ENCODE data around the gene NASP.

Gene NASP

GRCh38 chr1:45658171-45658570, 74.3 kb downstream of the NASP start:
- peaks cover 6 to 16% of the 10 kb centered on the region in 2 donors for H3K4me1 ChIP-seq (ENCODE audit: control insufficient read depth in 2 of 2, insufficient read depth in 2 of 2, low read length in 2 of 2)
- no peak overlapping the region for H3K9ac ChIP-seq (ENCODE audit: low read depth in 1 of 2, low read length in 2 of 2)
- H3K36me3 ChIP-seq (ENCODE audit: control insufficient read depth in 2 of 2, insufficient read depth in 2 of 2, low read length in 2 of 2), result peaks cover 60 to 62% of the 10 kb centered on the region in 2 donors
- no peaks in the 10 kb centered on the region for H3K9me3 ChIP-seq (ENCODE audit: control insufficient read depth in 2 of 2, low read length in 2 of 2)
- H3K27me3 ChIP-seq (ENCODE audit: control insufficient read depth in 2 of 2, insufficient read depth in 2 of 2, low read length in 2 of 2), result no peaks in the 10 kb centered on the region
- no peak overlapping the region for H3K27ac ChIP-seq (ENCODE audit: low read depth in 2 of 2, low read length in 2 of 2)
- no peak overlapping the region for H3K4me3 ChIP-seq (ENCODE audit: low read length in 2 of 2)

- Histone ChIP-seq H3K27me3 (ENCODE audit: control insufficient read depth in 2 of 2, insufficient read depth in 2 of 2, low read length in 2 of 2) (no peaks in the 10 kb centered on the region), H3K36me3 (ENCODE audit: control insufficient read depth in 2 of 2, insufficient read depth in 2 of 2, low read length in 2 of 2) (peaks cover 53 to 55% of the 10 kb centered on the region in 2 donors), H3K9ac (ENCODE audit: low read depth in 1 of 2, low read length in 2 of 2) (no peak overlapping the region), H3K4me3 (ENCODE audit: low read length in 2 of 2) (no peak overlapping the region), H3K4me1 (ENCODE audit: control insufficient read depth in 2 of 2, insufficient read depth in 2 of 2, low read length in 2 of 2) (peaks cover 6 to 16% of the 10 kb centered on the region in 2 donors), H3K27ac (ENCODE audit: low read depth in 2 of 2, low read length in 2 of 2) (no peak overlapping the region), H3K9me3 (ENCODE audit: control insufficient read depth in 2 of 2, low read length in 2 of 2) (no peaks in the 10 kb centered on the region)
Measured at GRCh38 chr1:45659222-45659621, 75.4 kb downstream of the NASP start.

GRCh38 chr1:45660336-45660735, 76.5 kb downstream of the NASP start:
- Histone ChIP-seq H3K27ac (ENCODE audit: low read depth in 2 of 2, low read length in 2 of 2) (no peak overlapping the region), H3K9ac (ENCODE audit: low read depth in 1 of 2, low read length in 2 of 2) (no peak overlapping the region), H3K4me3 (ENCODE audit: low read length in 2 of 2) (no peak overlapping the region), H3K4me1 (ENCODE audit: control insufficient read depth in 2 of 2, insufficient read depth in 2 of 2, low read length in 2 of 2) (peaks cover 6 to 16% of the 10 kb centered on the region in 2 donors), H3K9me3 (ENCODE audit: control insufficient read depth in 2 of 2, low read length in 2 of 2) (no peaks in the 10 kb centered on the region), H3K36me3 (ENCODE audit: control insufficient read depth in 2 of 2, insufficient read depth in 2 of 2, low read length in 2 of 2) (peaks cover 41 to 44% of the 10 kb centered on the region in 2 donors), H3K27me3 (ENCODE audit: control insufficient read depth in 2 of 2, insufficient read depth in 2 of 2, low read length in 2 of 2) (no peaks in the 10 kb centered on the region)

GRCh38 chr1:45666836-45667235, 83.0 kb downstream of the NASP start:
- Histone ChIP-seq H3K9me3 (ENCODE audit: control insufficient read depth in 2 of 2, low read length in 2 of 2) (no peaks in the 10 kb centered on the region), H3K27ac (ENCODE audit: low read depth in 2 of 2, low read length in 2 of 2) (no peak overlapping the region), H3K4me1 (ENCODE audit: control insufficient read depth in 2 of 2, insufficient read depth in 2 of 2, low read length in 2 of 2) (peaks cover 3 to 5% of the 10 kb centered on the region in 2 donors), H3K4me3 (ENCODE audit: low read length in 2 of 2) (no peak overlapping the region), H3K27me3 (ENCODE audit: control insufficient read depth in 2 of 2, insufficient read depth in 2 of 2, low read length in 2 of 2) (no peaks in the 10 kb centered on the region), H3K36me3 (ENCODE audit: control insufficient read depth in 2 of 2, insufficient read depth in 2 of 2, low read length in 2 of 2) (peaks cover 0 to 3% of the 10 kb centered on the region in 2 donors), H3K9ac (ENCODE audit: low read depth in 1 of 2, low read length in 2 of 2) (no peak overlapping the region)

- no peaks in the 10 kb centered on the region for H3K27me3 ChIP-seq (ENCODE audit: control insufficient read depth in 2 of 2, insufficient read depth in 2 of 2, low read length in 2 of 2)
- peaks cover 1 to 3% of the 10 kb centered on the region in 2 donors for H3K36me3 ChIP-seq (ENCODE audit: control insufficient read depth in 2 of 2, insufficient read depth in 2 of 2, low read length in 2 of 2)
- H3K27ac ChIP-seq (ENCODE audit: low read depth in 2 of 2, low read length in 2 of 2), result no peak overlapping the region
- no peak overlapping the region for H3K9ac ChIP-seq (ENCODE audit: low read depth in 1 of 2, low read length in 2 of 2)
- peaks cover 3 to 5% of the 10 kb centered on the region in 2 donors for H3K4me1 ChIP-seq (ENCODE audit: control insufficient read depth in 2 of 2, insufficient read depth in 2 of 2, low read length in 2 of 2)
- H3K4me3 ChIP-seq (ENCODE audit: low read length in 2 of 2), result no peak overlapping the region
- no peaks in the 10 kb centered on the region for H3K9me3 ChIP-seq (ENCODE audit: control insufficient read depth in 2 of 2, low read length in 2 of 2)
Measured at GRCh38 chr1:45667321-45668111, 83.7 kb downstream of the NASP start.

Measured in mucosa of rectum (tissue), 2 donors.